Mesenchymal stem cell (in vitro differentiated cells and primary cell): ENCODE measurements around the gene GUCY1A1.

Experiments
- DNase-seq: peaks from one replicate; pipeline ENCODE4 v3.0.0-alpha.2; 2013
- H2AFZ ChIP-seq: one replicate; pipeline ENCODE4 v1.6.1; 2013; ENCODE audit warnings: low read depth, mild to moderate bottlenecking, control low read depth, inconsistent platforms, low read length, moderate library complexity
- H2AK5ac ChIP-seq: 2 replicates; pipeline ENCODE4 v1.6.1; 2013; ENCODE audit warnings: low read length, moderate library complexity, mild to moderate bottlenecking, inconsistent platforms; ENCODE audit not compliant: severe bottlenecking
- H2BK120ac ChIP-seq: one replicate; pipeline ENCODE4 v1.6.1; 2013; ENCODE audit warnings: low read depth, mild to moderate bottlenecking, inconsistent platforms, low read length, moderate library complexity
- H2BK12ac ChIP-seq, 2 experiments: one replicate each; pipeline ENCODE4 v1.6.1; 2013; ENCODE audit warnings: inconsistent platforms in 2 of 2, low read length in 2 of 2, mild to moderate bottlenecking in 2 of 2, moderate library complexity in 2 of 2, control low read depth in 1 of 2
- H2BK15ac ChIP-seq: one replicate; pipeline ENCODE4 v1.6.1; 2013; ENCODE audit warnings: mild to moderate bottlenecking, low read depth, inconsistent platforms; ENCODE audit not compliant: poor library complexity, severe bottlenecking
- H2BK5ac ChIP-seq: 2 replicates; pipeline ENCODE4 v1.6.1; 2013; ENCODE audit warnings: low read depth, mild to moderate bottlenecking, low read length, control low read depth, inconsistent platforms; ENCODE audit not compliant: poor library complexity, severe bottlenecking
- H3K14ac ChIP-seq, 2 experiments: one replicate each; pipeline ENCODE4 v1.6.1; 2013; ENCODE audit warnings: inconsistent platforms in 2 of 2, low read length in 2 of 2, control low read depth in 1 of 2, mild to moderate bottlenecking in 1 of 2, moderate library complexity in 1 of 2
- H3K18ac ChIP-seq, 2 experiments: one replicate each; pipeline ENCODE4 v1.6.1; 2013; ENCODE audit warnings: inconsistent platforms in 2 of 2, low read length in 2 of 2, control low read depth in 1 of 2, low read depth in 1 of 2, mild to moderate bottlenecking in 1 of 2
- H3K23ac ChIP-seq, 2 experiments: one replicate each; pipeline ENCODE4 v1.6.1; 2013; ENCODE audit warnings: inconsistent platforms in 2 of 2, low read length in 2 of 2, mild to moderate bottlenecking in 2 of 2, moderate library complexity in 2 of 2, control low read depth in 1 of 2
- H3K27ac ChIP-seq: 2 replicates; pipeline ENCODE4 v1.5.1; 2013; ENCODE audit warnings: mild to moderate bottlenecking, moderate library complexity, low read length, control low read depth, inconsistent platforms; ENCODE audit not compliant: poor library complexity, severe bottlenecking
- H3K27me3 ChIP-seq, 2 experiments: 2 replicates each; pipeline versions ENCODE4 v1.6.1 to v1.7.0; 2013; ENCODE audit warnings: low read length in 2 of 2, mild to moderate bottlenecking in 2 of 2, moderate library complexity in 2 of 2, control low read depth in 1 of 2, inconsistent platforms in 1 of 2; ENCODE audit not compliant: control insufficient read depth in 1 of 2, insufficient read depth in 1 of 2
- H3K36me3 ChIP-seq, 2 experiments: 2 replicates each; pipeline versions ENCODE4 v1.6.1 to v1.7.0; 2013; ENCODE audit warnings: low read length in 2 of 2, control low read depth in 1 of 2, inconsistent platforms in 1 of 2, low read depth in 1 of 2, mild to moderate bottlenecking in 1 of 2; ENCODE audit not compliant: insufficient read depth in 2 of 2, control insufficient read depth in 1 of 2
- H3K4ac ChIP-seq, 2 experiments: one replicate each; pipeline ENCODE4 v1.6.1; 2013; ENCODE audit warnings: inconsistent platforms in 2 of 2, low read length in 2 of 2, mild to moderate bottlenecking in 2 of 2, moderate library complexity in 2 of 2, control low read depth in 1 of 2, low read depth in 1 of 2
- H3K4me1 ChIP-seq: 2 replicates; pipeline ENCODE4 v1.6.1; 2013; ENCODE audit warnings: low read depth, low read length, control low read depth; ENCODE audit not compliant: control insufficient read depth, insufficient read depth
- H3K4me2 ChIP-seq: 2 replicates; pipeline ENCODE4 v1.6.1; 2013; ENCODE audit warnings: low read length, mild to moderate bottlenecking, inconsistent platforms; ENCODE audit not compliant: poor library complexity, severe bottlenecking
- H3K4me3 ChIP-seq, 2 experiments: 2 replicates each; pipeline versions ENCODE4 v1.5.1 to v1.7.0; 2013; ENCODE audit warnings: low read length in 2 of 2, mild to moderate bottlenecking in 2 of 2, control low read depth in 1 of 2, low read depth in 1 of 2; ENCODE audit not compliant: insufficient read depth in 1 of 2
- H3K79me1 ChIP-seq: replicated peaks from 2 replicates; pipeline ENCODE4 v1.6.1; 2013; ENCODE audit warnings: mild to moderate bottlenecking, control low read depth, low read length, inconsistent platforms; ENCODE audit not compliant: poor library complexity, severe bottlenecking
- H3K9ac ChIP-seq: 2 replicates; pipeline ENCODE4 v1.7.0; 2013; ENCODE audit warnings: mild to moderate bottlenecking, low read length, moderate library complexity
- H3K9me3 ChIP-seq: 2 replicates; pipeline ENCODE4 v1.7.0; 2013; ENCODE audit warnings: mild to moderate bottlenecking, low read length; ENCODE audit not compliant: control insufficient read depth
- H4K8ac ChIP-seq: one replicate; pipeline ENCODE4 v1.6.1; 2013; ENCODE audit warnings: inconsistent platforms, mild to moderate bottlenecking, low read length, moderate library complexity
- H4K91ac ChIP-seq: one replicate; pipeline ENCODE4 v1.6.1; 2013; ENCODE audit warnings: mild to moderate bottlenecking, low read length, inconsistent platforms
- WGBS: methylation state at CpG from one replicate; pipeline ENCODE4 v1.1.7; 2013; ENCODE audit warnings: mixed read lengths; 5-methylcytosine and 5-hydroxymethylcytosine counted together

The GUCY1A1 gene

DNA sequence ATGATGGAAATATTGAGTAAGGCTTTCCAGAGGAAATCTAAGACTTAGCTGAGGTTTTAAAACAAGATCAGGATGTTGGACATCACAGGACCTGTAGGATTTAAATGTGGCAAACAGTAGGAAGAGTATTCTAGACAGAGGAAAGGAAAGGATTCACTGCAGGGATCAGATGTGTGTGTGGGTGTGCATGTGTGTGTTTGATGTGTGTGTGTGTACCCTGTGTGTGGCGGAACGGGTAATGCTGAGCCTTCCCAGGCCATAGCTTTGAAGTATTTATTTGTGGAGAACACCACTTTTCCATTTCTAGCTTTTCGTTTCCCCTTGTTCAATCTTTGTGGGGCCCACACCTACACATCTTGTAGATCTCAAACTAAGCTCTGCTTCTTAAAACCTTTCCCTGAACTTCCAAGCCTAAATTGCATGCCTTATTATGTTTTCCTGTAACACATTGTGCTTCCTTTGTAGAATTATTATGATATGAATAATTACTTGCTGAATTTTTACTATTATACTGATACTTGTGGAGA is 6.9 kb downstream of the GUCY1A1 start:
- peaks cover 0 to 4% of the 10 kb centered on the region in 2 experiments for H3K27me3 ChIP-seq
- no peak overlapping the region for H4K91ac ChIP-seq
- DNase-seq, result no peak
- no peaks in the 10 kb centered on the region for H3K9me3 ChIP-seq
- WGBS, result 89% methylated on average over 3 of the region's 3 CpGs
- no peak overlapping the region for H2BK120ac ChIP-seq
- H3K4ac ChIP-seq, result no peak overlapping the region
- H2AFZ ChIP-seq, result no peak overlapping the region
- no peak overlapping the region for H3K27ac ChIP-seq
- H3K14ac ChIP-seq, result no peak overlapping the region
- no peaks in the 10 kb centered on the region for H3K4me1 ChIP-seq
- no peak overlapping the region for H2BK15ac ChIP-seq
- no peaks in the 10 kb centered on the region for H3K36me3 ChIP-seq
- no peak overlapping the region for H2BK12ac ChIP-seq
- no peak overlapping the region for H3K4me3 ChIP-seq
- H2AK5ac ChIP-seq, result no peak overlapping the region
- H3K9ac ChIP-seq, result no peak overlapping the region
- peaks cover 4% of the 10 kb centered on the region for H3K79me1 ChIP-seq
- H3K4me2 ChIP-seq, result no peak overlapping the region
- H3K23ac ChIP-seq, result no peak overlapping the region
- no peak overlapping the region for H4K8ac ChIP-seq
- H3K18ac ChIP-seq, result no peak overlapping the region
- H2BK5ac ChIP-seq, result no peak overlapping the region

DNA sequence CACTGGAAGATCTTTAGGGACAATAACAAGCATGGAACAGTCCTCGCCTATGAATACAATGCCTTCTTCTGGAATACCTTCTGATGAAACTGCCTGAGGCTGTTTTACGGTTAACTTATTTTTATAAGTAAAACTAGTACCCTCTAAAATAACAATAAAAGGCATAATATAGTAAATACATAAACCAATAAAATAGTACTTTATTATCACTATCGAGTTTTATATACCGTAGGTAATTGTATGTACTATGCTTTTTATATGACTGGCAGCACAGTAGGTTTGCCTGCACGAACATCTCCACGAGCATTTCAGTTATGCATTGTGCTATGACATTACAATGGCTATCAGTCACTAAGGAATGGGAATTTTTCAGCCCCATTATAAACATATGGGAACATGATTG is 8.0 kb downstream of the GUCY1A1 start:
- Histone ChIP-seq H3K4me1 (no peaks in the 10 kb centered on the region), H2BK120ac (no peak overlapping the region), H3K79me1 (peaks cover 4% of the 10 kb centered on the region), H4K8ac (no peak overlapping the region), H3K4me2 (no peak overlapping the region), H2BK15ac (no peak overlapping the region), H3K4me3 (no peak overlapping the region), H2AK5ac (no peak overlapping the region), H3K18ac (no peak overlapping the region), H3K23ac (no peak overlapping the region), H3K27me3 (no peaks in the 10 kb centered on the region), H2AFZ (no peak overlapping the region), H3K4ac (no peak overlapping the region), H3K9ac (no peak overlapping the region), H3K27ac (no peak overlapping the region), H3K14ac (no peak overlapping the region), H4K91ac (no peak overlapping the region), H2BK12ac (no peak overlapping the region), H2BK5ac (no peak overlapping the region), H3K36me3 (no peaks in the 10 kb centered on the region), H3K9me3 (no peaks in the 10 kb centered on the region)
- DNase-seq, result no peak
- WGBS, result 90% methylated on average over 4 of the region's 6 CpGs

DNA sequence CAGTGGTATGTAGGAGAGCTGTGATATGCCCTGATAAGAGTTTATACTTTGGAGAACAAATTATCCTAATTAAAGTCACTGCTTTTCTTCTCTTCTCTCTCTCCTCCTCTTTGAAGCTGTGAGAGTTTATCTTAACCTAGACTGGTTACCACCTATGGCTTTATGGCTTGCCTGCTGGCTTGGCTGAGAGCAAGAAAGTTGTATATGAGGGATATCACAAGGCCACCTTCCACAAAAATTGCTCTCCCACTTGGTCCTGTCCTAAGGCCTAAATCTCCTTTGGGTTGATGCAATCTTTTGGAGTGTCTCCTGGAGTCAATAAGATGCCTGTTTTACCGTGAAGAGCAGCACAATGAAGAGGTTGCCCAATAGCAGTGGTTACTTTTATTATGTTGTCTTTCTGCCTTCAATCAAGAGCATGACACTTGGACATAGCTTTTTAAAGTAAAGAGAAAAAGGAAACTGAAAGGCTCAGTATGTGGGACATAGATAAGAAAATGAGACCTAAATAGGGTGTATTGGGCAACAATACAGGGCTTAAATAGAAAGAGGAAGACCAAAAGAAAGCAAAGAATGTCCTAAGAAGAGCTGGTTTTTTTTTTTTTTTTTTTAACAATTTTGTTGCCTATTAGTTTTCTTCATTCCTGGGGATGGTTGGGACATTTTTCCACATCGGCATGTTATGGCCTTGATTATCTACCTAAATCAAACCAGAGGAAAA is 9.2 kb downstream of the GUCY1A1 start:
- Histone ChIP-seq H3K79me1 (peaks cover 2% of the 10 kb centered on the region), H2AK5ac (no peak overlapping the region), H2BK12ac (no peak overlapping the region), H3K9me3 (no peaks in the 10 kb centered on the region), H2BK5ac (no peak overlapping the region), H2BK120ac (no peak overlapping the region), H3K14ac (no peak overlapping the region), H3K4me2 (no peak overlapping the region), H3K4ac (no peak overlapping the region), H3K27ac (no peak overlapping the region), H4K91ac (no peak overlapping the region), H3K23ac (no peak overlapping the region), H3K36me3 (no peaks in the 10 kb centered on the region), H3K4me3 (no peak overlapping the region), H3K18ac (no peak overlapping the region), H3K9ac (no peak overlapping the region), H2BK15ac (no peak overlapping the region), H3K27me3 (no peaks in the 10 kb centered on the region), H4K8ac (no peak overlapping the region), H2AFZ (no peak overlapping the region), H3K4me1 (no peaks in the 10 kb centered on the region)
- WGBS, result 19% methylated on average over 1 of the region's 2 CpGs
- DNase-seq, result peak; percentile 50

- H2AFZ ChIP-seq, result no peak overlapping the region
Measured at GRCh38 chr4:155676430-155676825, 9.8 kb downstream of the GUCY1A1 start.

More at GRCh38 chr4:155676430-155676825, 9.8 kb downstream of the GUCY1A1 start:
- no peaks in the 10 kb centered on the region for H3K4me1 ChIP-seq
- no peak overlapping the region for H2BK5ac ChIP-seq
- H3K4me2 ChIP-seq, result no peak overlapping the region
- no peaks in the 10 kb centered on the region for H3K9me3 ChIP-seq
- H4K91ac ChIP-seq, result no peak overlapping the region
- H3K14ac ChIP-seq, result no peak overlapping the region
- H2BK120ac ChIP-seq, result no peak overlapping the region
- H2BK12ac ChIP-seq, result no peak overlapping the region
- H3K4ac ChIP-seq, result no peak overlapping the region
- no peaks in the 10 kb centered on the region for H3K36me3 ChIP-seq
- H3K23ac ChIP-seq, result no peak overlapping the region
- H3K27me3 ChIP-seq, result no peaks in the 10 kb centered on the region
- no peak overlapping the region for H3K18ac ChIP-seq
- H3K4me3 ChIP-seq, result no peak overlapping the region
- WGBS, result 28% methylated on average over 4 of the region's 4 CpGs
- H2BK15ac ChIP-seq, result no peak overlapping the region
- H3K9ac ChIP-seq, result no peak overlapping the region
- DNase-seq, result peak; percentile 60
- H3K27ac ChIP-seq, result no peak overlapping the region
- no peak overlapping the region for H2AK5ac ChIP-seq
- H4K8ac ChIP-seq, result no peak overlapping the region
- H3K79me1 ChIP-seq, result no peaks in the 10 kb centered on the region
